Fibroblast of peridontal ligament (primary cell): ENCODE results near the gene CRISPLD2.
"Not testable (repeated sequence)": the region's sequence is repeated elsewhere in the genome, so short reads cannot be mapped to it uniquely, and the experiment has no call there.

Experiments used
- DNase-seq: peaks from one replicate; pipeline ENCODE4 v3.0.0-alpha.2; 2010; ENCODE audit errors: extremely low read depth

The CRISPLD2 gene

DNA sequence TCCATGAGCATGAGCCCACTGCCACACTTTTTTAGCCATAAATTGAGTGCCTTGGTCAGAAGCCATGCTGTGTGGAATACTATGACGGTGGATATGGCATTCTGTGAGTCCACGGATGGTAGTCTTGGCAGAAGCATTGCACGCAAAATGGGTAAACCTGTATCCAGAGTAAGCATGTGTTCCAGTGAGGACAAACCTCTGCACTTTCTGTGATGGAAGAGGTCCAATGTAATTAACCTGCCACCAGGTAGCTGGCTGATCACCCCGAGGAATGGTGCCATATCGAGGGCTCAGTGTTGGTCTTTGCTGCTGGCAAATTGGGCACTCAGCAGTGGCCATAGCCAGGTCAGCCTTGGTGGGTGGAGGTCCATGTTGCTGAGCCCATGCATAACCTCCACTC lies 37.0 kb downstream of the CRISPLD2 start:
- DNase-seq = not testable (repeated sequence)

DNA sequence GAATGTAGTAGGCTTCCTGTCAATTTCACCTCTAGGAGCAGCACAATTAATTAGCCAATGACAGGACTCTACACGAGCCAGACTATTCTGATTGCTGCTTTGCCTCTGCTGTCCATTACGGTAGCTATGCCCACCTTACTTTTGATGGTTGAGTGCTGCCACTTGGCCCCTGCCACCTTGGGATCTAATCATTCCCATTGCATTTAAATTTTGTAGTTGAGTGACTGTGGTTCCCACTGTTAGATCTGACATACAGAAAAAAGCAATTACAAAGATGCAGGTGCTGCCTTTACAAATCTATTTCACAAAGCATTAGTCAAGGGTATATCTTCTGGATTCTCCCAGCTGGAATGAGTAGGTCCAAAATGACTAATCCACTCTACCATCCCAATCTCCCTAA lies 39.9 kb downstream of the CRISPLD2 start:
- DNase-seq = no peak

DNA sequence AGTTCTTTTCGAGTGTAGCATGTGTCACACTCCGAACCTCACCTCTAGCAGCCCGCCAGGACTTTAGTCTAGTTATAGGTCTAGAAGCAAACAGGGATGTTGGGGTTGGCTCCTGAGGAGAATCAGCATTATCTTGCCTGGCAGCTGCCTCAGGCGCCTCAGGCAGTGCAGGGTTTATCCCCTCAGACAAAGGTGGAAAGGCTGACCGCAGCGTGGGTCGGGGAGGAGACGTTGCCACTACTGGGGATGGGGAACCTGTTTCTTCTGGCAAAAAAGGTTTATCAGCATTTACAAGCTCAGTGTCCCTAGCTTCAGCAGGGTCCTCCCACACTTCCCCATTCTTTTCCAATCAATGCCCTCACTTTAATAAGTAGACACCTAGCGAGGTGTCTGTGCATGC lies 40.6 kb downstream of the CRISPLD2 start:
- no peak for DNase-seq

DNA sequence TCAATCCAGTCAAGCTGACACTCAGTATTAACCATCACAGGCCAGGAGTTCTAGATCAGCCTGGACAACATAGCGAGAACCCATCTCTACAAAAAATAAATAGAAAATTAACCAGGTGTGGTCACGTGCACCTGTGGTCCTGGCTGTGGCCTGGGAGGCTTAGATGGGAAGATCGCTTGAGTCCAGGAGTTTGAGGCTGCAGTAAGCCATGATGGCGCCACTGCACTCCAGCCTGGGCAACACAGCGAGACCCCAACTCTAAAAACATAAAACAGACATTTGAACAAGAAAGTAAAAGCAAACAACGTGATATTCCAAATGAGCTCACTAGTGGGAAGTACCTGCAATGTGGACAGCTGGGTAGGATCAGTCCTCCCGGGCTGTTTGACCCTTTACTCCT lies 41.9 kb downstream of the CRISPLD2 start:
- DNase-seq = no peak

DNA sequence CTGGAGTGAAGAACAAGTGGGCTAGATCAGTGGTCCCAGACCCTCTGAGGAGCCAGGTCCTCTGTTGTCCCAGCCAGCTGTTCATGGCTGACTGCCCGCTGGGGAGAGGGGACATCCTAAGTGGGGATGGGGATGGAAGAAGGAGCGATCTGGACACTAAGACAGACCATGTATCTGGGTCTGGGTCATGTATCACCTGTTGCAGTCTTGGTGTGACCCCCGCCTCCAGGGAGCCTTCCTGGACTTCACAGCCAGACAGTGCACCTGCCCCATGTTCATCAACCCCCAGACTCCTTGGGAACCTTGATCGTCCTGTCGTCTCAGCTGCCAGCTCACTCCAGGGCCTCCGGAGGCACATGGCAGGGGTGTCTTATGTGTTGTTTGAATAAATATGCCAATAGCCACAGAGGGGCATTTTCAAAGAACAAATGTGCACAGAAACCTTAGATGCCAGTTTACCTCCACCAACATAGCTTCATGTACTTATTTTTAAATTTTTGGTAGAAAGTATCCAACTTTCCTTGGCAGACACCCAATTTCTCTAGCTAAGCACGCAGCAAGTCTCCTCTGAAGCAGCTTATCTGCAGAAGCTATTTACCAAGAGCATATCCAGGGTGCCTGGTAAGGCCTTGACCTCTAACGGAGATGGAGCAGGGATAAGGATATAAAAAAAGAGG lies 43.2 kb downstream of the CRISPLD2 start:
- no peak for DNase-seq

DNA sequence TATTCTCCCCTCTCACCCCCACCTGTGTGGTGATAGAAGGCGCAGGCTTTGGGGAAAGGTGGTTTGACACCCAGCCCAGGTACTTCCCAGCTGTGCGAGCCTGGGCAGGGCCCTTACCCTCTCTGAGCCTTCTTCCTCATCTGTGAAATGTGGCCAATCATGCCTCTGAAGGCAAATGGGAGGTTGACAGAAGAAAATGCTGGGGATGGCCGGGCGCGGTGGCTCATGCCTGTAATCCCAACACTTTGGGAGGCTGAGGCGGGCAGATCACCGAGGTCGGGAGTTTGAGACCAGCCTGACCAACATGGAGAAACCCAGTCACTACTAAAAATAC lies 43.7 kb downstream of the CRISPLD2 start:
- DNase-seq = no peak

DNA sequence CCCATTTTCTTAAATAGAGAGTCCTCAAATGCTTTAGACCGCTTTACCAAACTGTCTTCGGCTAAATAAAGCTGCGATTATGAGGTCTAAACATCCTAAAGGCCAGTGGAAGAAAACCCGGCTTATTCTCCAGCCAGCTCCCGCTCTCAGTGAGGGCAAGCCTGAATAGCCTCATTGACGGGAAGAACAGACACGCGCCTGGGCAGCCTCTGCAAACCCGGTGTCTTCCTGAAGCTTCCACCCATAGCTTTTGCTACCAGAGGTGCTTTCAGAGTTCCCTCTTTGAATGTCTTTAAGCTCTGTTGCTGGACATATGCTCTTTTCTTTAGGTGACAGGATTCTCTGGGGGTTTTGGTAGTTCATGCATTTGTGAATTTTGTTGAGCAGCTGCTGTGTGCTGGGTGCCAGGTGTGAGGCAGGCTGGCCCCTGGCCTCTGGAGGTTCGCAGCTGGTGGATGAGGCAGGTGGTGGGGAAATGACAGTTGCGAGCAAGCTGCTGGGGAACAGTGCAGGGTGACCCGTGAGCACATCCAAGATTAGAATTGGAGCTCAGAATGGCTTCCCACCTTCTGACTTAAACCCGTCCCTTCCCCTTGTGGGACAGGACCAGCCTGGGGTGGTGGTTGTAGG lies 44.7 kb downstream of the CRISPLD2 start:
- DNase-seq = no peak

DNA sequence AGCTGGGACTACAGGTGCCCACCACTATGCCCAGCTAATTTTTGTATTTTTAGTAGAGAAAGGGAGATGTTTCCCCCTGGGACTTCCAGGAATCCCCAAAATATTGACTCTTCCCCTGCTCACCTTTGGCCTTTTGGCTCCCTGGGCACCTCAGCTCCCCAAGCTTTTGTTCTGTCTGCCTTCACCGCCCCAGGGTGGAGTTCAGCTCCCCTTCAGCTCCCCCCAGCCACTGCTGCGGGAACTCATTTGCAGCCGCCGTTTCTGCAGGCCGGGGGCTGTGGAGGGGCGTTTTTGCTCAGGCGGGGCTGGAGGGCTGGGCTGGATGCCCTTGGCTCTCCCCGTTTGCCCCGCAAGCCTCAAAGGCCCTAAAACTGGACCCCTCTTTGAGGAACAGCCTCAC lies 47.9 kb downstream of the CRISPLD2 start:
- DNase-seq = no peak

DNA sequence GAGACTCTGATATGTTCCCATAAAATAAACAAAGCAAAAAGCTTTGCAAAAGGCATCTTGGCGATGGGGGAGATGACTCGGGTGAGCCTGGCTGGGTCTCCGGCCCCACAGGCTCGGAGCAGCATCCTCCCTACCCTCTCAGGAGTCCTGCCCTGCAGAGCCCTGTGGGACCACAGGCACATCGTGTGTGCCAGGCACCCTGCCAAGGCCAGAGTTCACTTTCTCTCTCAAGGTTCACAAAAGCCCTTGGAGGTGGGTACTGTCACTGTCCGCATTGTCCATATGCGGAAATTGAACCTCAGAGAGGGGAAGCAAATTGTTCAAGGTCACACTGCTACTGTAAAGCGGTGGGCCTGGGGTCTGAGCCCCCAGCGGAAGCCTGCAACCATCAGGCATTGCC lies 48.5 kb downstream of the CRISPLD2 start:
- DNase-seq = no peak

DNA sequence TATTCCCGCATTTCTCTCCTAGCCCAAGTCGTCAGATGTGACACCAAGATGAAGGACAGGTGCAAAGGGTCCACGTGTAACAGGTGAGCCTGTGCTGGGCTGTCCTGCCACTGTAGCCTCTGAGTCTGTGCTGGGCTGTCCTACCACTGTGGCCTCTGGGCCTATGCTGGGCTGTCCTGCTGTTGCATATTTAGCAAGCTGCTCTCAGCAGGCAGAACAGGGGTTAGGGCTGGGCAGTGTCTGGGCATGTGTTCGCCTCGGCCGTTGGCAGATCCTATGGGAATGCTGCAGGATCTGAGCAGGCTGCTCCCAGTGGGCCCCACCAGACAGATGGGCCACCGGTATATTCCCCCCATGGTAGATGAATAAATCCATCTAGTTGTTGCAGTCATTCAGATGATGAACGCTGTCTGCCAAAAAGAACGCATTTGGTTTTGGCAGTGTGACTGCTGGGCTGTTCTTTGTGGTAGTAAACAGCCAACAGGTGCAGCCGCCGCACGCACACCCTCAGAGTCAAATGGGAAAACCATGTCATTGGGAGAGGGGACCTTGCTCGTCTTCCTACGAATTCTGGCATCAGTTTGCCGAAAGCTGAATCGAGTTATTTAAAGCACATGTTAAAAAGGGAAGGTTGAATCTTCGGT lies 49.2 kb downstream of the CRISPLD2 start:
- DNase-seq = no peak

DNA sequence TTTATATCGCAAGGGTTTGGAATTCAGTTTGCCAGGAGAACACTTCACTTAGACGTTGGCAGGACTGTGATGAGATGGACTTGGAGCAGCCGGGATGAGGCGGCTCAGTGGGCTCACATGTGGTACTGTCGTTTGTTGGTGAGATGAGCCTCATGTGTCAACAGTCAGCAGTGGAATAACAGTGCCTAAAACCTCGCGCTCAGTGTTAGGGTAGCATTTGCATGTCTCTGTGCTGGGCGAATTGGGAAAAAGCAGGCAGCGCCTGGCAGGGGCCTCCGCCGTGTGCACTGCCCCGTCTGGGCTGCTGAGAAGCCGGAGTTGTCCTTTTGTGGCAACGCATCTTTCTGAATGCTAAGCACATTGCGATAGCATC lies 49.7 kb downstream of the CRISPLD2 start:
- DNase-seq = no peak

DNA sequence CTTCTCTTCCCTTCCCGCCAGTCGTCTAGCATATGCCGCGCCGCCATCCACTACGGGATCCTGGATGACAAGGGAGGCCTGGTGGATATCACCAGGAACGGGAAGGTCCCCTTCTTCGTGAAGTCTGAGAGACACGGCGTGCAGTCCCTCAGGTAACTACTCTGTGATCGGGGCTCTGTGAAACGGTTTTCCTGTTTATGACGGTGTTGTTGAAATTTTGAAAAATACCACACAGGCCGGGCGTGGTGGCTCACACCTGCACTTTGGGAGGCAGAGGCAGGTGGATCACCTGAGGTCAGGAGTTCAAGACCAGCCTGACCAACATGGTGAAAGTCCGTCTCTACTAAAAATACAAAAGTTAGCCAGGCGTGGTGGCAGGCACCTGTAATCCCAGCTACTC lies 53.2 kb downstream of the CRISPLD2 start:
- DNase-seq = not testable (repeated sequence)

DNA sequence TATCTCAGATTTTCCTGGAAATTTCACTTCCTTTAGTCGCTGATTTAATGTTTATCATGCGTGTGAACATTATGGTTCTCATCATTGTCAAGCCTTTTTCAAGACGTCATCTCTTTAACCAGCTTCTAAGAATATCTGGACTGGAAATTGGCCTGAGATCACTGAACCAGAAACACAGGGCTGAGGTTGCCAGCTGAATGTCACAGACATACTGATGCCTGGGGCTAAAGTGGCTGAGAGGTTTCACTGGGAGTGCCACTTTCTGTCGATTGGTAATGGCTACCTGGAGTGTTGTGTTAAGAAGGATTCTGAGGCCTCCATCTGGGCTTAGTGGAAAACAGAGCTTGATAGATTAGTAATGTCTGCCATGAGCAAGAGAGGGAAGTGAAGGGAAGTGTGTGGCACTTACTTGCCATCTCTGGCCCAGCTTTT lies 54.2 kb downstream of the CRISPLD2 start:
- DNase-seq = no peak

DNA sequence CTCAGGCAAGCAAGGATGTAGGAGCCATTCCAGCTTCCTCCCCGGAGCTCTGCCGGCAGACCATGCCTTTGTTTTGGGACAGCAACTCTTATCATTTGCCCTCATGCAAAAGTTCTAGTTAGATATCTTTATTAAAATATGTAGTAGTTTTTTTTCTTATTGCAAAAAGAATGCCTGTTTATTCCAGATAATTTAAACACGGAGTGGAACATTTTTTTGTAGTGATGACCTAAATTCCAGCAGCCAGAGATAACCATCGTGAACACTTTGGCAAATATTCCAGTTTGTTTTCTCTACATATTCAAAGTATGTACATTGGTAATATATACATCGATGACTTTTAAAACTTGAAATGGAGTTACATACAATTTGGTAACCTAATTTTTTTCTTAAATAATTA lies 54.8 kb downstream of the CRISPLD2 start:
- no peak for DNase-seq

DNA sequence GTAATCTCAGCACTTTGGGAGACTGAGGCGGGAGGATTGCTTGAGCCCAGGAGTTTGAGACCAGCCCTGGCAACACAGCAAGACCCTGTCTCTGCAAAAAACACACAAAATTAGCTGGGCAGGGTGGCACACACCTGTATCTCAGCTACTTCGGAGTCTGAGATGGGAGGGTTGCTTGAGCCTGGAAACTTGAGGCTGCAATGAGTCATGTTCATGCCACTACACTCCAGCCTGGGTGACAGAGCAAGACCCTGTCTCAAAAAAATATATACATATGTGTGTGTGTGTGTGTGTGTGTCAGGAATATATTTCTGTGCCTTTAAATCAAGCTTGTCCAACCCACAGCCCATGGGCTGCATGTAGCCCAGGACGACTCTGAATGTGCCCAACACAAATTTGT lies 55.2 kb downstream of the CRISPLD2 start:
- no peak for DNase-seq

DNA sequence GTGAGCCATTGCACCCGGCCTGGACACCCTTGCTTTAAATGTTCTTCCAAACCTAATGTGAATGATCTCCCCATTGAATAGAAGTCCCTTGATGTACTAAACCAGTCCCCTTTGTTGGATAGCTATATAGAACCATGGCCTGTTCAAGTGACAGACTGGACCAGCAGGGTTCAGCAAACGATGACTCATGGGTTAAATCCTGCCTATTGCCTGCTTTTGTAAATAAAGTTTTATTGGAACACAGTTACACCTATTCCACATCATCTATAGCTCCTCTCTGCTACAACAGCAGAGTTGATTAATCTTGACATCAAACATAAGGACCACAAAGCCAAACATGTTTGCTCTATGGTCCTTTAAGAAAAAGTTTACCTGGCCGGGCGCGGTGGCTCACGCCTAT lies 56.1 kb downstream of the CRISPLD2 start:
- no peak for DNase-seq

DNA sequence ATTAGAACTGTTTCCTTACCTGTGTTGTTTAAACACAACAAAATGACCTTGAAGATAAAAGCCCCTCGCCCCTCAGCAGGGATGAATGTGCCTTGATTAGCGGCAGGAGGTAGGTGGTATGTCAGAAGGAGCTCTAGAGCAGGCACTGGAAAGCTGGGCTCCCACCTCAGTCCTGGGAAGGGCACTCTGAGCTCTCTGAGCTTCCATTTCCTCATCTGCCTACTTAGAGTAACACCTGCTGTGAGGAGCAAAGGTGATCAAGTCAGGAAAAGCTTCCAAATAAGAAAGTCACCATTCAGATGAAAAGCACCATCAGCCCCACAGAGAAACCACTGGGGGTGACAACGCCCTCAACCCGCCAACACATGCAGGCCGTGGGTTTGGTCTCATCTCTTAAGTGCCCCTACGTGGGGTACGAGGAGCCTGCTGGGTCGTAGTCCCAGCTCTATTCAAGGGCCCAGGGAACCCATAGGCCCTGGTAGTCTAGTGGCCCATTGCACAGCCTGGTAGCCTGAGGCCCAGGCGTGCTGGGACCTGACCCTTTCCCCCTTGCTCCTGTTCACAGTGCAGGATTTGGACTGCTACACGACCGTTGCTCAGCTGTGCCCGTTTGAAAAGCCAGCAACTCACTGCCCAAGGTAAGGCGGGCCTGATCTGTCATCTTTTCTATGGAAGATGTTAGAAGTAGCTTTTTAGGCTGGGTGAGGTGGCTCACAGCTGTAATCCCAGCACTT lies 57.3 kb downstream of the CRISPLD2 start:
- no peak for DNase-seq

DNA sequence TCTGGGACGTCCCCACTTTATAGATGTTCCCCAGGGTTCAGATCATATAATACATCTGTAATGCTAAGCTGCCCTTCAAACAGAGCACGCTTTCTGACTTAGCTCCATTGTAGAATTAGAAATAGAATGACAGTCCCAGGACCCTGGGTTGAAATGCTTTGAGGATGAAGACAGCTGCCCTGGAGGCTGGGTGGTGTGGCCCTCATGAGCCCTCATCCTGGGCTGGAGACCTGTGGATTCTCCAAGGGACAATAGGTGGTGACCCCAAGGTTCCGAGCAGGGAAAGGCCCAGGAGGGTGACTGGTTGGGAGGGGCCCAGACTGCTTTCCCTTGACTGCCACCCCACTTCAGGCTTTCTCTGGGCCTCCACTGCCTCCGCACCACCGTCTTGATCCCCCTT lies 59.0 kb downstream of the CRISPLD2 start:
- DNase-seq = no peak

DNA sequence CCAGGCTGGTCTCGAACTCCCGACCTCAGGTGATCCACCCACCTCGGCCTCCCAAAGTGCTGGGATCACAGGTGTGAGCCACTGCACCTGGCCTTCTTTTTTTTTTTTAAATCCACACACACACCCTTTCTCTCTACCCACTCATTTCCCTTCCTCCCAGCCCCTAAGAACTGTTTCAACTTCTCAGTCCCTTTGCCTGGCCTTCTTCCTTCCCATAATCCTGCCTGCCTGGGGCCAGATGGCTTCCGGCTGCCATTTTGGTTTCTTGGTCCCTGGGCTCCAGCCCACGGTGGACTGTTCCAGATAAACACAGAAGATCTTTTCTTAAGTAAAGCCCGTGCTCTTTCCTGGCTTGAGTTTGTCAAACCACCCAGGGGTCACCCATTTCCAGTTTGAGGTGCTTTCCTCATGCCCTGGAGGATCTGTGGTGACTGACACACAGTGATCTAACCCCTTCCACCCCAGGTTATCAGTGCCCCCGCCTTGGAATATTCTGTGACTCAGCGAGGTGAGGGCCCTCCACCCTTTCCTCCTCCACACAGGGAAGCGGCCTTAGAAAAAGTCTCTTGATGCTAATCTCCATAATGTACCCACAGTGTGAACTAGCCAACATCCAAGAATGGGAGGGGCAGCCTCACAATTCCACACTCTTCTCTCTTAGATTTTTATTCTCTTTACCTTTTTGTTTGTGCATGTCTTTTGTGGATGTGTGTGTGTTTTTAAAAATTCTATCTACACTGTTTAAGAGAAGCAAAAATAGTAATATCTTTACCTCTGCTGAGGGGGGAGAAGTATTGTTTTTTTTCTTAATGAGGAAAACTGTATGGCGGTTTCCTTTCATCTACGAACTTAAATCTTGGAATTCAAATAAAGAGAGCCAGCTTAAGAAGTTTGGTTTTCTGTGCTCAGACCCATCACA lies 60.0 kb downstream of the CRISPLD2 start:
- DNase-seq = no peak

DNA sequence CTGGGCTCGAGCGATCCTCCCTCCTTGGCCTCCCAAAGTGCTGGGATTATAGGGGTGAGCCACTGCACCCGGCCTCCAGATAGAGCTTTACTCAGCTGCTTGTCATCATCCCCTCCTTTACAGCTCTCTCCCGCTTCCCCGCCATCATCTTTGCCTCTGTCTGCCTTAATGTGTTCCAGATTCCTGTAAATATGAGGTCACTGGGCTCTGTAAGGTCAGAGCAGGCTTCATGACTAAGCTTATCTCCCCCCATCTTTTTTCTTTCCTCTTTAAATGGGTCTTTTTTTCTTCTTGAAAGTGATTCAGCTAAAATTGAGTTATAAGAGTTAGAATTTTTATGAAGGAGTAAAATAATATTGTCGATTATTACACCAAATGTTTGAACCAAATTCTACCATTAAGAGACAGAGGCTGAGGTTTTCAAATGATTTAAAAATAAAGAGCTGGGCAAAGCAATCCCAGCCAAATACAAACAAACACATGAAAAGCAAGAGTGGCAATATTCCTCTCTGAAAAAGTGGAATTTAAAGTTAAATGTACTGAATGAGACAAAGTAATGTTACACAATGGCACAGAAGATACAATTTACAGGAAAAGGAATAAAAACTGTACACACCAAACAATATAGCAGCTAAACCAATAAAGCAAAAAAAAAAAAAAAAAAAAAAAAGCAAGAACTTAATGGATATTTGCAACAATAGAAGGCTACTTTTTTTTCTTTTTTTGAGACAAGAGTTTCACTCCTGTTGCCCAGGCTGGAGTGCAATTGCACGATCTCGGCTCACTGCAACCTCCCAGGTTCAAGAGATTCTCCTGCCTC lies 62.1 kb downstream of the CRISPLD2 start:
- peak; percentile 98 for DNase-seq

DNA sequence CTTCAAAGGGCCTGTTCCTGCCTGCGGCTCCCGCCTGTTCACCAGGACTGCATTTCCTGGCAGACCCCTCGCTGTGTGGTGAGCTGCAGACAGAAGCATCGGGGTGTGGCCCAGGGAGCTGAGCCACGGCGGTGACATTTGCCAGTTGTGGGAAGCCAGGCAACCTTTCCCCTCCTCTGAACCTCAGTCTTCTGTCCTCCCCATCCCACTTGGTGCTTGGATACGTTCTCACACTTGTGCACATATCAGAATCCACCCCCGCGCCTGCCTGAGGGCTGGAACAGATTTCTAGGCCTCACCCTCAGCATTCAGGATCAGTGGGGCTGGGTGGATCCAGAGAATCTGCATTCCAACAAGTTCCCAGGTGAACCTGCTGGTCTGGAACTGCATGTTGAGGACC lies 63.5 kb downstream of the CRISPLD2 start:
- DNase-seq = no peak
